HFF-Myc (cell line): ENCODE measurements around the gene ACSM2A.
"Not testable (repeated sequence)": the region's sequence is repeated elsewhere in the genome, so short reads cannot be mapped to it uniquely, and the experiment has no call there.

ENCODE experiments used
- DNase-seq: peaks from one replicate; pipeline ENCODE4 v3.0.0-alpha.2; 2011; ENCODE audit warnings: low read depth; ENCODE audit errors: extremely low read depth
- H3K4me3 ChIP-seq: replicated peaks from 2 replicates; pipeline ENCODE4 v1.5.1; 2011; ENCODE audit warnings: low read depth, mild to moderate bottlenecking, control low read depth, low read length
- TF ChIP-seq, protein P1 (sequence below): IDR thresholded peaks from 2 replicates; pipeline ENCODE4 v1.5.1; 2012; ENCODE audit warnings: mild to moderate bottlenecking, low read depth, low read length, control low read depth; ENCODE audit errors: missing control alignments

ACSM2A gene

GRCh38 chr16:20485408-20485807 lies 34.1 kb downstream of the ACSM2A start:
- H3K4me3 ChIP-seq: no peak overlapping the region
- DNase-seq: no peak
- TF ChIP-seq, protein P1, sequence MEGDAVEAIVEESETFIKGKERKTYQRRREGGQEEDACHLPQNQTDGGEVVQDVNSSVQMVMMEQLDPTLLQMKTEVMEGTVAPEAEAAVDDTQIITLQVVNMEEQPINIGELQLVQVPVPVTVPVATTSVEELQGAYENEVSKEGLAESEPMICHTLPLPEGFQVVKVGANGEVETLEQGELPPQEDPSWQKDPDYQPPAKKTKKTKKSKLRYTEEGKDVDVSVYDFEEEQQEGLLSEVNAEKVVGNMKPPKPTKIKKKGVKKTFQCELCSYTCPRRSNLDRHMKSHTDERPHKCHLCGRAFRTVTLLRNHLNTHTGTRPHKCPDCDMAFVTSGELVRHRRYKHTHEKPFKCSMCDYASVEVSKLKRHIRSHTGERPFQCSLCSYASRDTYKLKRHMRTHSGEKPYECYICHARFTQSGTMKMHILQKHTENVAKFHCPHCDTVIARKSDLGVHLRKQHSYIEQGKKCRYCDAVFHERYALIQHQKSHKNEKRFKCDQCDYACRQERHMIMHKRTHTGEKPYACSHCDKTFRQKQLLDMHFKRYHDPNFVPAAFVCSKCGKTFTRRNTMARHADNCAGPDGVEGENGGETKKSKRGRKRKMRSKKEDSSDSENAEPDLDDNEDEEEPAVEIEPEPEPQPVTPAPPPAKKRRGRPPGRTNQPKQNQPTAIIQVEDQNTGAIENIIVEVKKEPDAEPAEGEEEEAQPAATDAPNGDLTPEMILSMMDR: no peak

GRCh38 chr16:20490994-20491393 lies 39.7 kb downstream of the ACSM2A start:
- H3K4me3 ChIP-seq, DNase-seq: not testable (repeated sequence)

- not testable (repeated sequence) for H3K4me3 ChIP-seq, DNase-seq
Measured at GRCh38 chr16:20491448-20491847, 40.1 kb downstream of the ACSM2A start.

GRCh38 chr16:20504418-20504817 lies 53.1 kb downstream of the ACSM2A start:
- no peak for DNase-seq
- H3K4me3 ChIP-seq: no peak overlapping the region
- TF ChIP-seq, protein P1: no peak

DNA sequence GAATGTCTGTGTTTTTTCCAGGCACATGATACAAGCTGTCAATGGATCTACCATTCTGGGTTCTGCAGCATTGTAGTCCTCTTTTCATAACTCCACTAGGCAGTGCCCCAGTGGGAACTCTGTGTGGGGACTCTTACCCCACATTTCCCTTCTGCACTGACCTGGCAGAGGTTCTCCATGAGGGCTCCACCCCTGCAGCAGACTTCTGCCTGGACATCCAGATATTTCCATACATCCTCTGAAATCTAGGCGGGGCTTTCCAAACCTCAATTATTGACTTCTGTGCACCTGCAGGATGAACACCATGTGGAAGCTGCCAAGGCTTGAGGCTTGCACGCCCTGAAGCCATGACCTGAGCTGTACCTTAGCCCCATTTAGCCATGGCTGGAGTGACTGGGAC lies 56.0 kb downstream of the ACSM2A start:
- H3K4me3 ChIP-seq: no peak overlapping the region
- no peak for DNase-seq
- TF ChIP-seq, protein P1: no peak

GRCh38 chr16:20510323-20510722 lies 59.0 kb downstream of the ACSM2A start:
- TF ChIP-seq, protein P1: no peak
- DNase-seq: no peak
- no peak overlapping the region for H3K4me3 ChIP-seq

DNA sequence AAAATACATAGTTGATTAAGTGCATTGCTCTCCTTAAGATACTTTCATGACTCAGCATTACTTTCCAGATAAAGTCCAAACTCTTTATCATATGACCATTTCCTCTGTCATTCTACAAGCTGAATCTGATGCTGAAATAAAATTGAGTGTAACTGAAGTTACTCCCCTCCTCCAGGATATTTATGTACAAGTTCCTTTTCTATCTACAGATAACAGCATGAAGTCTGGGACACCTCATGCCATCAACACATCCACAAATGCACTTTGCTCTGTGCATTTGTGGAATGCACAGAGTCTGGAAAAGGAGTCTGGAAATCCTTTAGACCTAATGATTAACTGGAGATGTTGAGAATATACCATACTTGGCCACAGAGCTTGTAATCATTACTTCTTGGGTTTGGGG lies 64.4 kb downstream of the ACSM2A start:
- DNase-seq: no peak
- no peak overlapping the region for H3K4me3 ChIP-seq
- TF ChIP-seq, protein P1: no peak

GRCh38 chr16:20517149-20517548 lies 65.8 kb downstream of the ACSM2A start:
- no peak overlapping the region for H3K4me3 ChIP-seq
- TF ChIP-seq, protein P1: no peak

More at GRCh38 chr16:20517149-20517548, 65.8 kb downstream of the ACSM2A start:
- DNase-seq: no peak
